GM18868 (cell line): ENCODE data around the gene WNT4.

Source experiments
- ATAC-seq: cut with Tn5 transposase; IDR thresholded peaks from one replicate; pipeline ENCODE4 v1.9.1; 2021; ENCODE audit warnings: mild to moderate bottlenecking, moderate library complexity; ENCODE audit not compliant: unreplicated experiment

WNT4 gene

DNA sequence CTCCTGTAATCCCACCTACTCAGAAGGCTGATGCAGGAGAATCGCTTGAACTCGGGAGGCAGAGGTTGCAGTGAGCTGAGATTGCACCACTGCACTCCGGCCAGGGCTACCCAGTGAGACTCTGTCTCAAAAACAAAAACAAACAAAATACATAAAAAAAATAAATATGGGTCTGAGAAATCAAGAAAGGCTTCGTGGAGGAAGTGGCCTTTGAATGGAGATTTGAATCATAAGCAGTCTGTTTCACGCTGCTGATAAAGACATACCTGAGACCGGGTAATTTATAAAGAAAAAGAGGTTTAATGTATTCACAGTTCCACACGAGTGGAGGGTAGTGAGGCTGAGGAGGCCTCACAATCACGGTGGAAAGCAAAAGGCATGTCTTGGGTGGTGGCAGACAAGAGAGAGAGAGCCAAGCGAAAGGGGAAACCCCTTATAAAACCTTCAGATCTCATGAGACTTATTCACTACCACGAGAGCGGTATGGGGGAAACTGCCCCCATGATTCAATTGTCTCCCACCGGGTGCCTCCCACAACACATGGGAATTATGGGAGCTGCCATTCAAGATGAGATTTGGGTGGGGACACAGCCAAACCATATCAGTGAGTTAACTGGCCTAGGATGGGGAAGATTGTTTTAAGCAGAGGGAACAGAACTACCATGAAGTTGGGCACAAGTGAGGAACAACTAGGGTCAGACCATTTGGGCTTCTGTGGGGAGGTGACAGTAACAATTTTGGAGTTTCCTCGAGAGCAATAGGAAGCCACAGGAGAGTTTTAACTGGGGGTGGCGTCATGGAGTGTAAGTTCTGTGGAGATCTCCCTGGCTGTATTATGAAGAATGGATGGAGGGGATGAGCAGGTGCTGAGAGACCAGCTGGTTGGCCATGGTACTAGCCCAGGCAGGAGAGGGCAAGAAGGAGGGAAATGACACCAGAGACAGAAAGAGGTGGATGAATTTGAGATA, 22.2 kb upstream of the WNT4 start:
- no peak for ATAC-seq

DNA sequence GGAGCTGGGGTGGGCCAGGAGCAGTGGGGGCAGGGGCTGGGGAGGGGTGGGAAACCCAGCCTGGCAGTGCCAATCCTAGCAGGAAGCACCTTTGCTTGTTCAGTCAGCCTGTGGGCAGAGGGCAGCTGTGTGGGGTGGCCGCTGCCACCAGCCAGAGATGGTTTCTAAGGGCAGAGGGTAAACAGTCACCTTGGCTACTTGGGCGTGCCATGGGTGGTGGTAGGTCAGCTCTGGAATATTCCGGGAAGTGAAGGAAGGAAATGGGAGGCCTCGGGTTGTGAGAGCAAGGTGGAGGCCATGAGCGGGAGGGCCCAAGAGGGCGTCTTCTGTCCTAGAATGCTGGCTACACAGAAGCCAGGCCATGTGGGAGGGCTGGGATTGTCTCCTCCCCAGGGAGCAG, 20.7 kb upstream of the WNT4 start:
- no peak for ATAC-seq

DNA sequence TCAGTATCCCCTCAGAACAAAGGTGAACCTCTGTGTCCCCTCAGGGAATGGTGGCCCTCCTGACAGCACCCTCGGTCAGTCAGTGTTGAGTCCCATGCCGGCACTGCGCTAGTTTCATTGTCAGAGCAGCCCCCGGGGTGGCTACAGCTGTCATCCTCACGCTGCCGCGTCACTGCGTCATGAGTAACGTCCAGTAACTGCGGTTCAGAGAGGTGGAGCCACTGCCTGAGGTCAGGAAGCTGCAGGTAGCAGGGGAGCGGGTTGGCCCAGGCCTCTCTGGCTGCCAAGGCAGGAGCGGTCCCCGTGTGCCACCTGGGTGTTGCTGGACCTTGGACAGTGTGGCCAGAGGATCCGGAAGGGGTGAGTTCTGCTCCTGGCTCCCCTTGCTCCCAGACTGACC, 20.2 kb upstream of the WNT4 start:
- no peak for ATAC-seq

DNA sequence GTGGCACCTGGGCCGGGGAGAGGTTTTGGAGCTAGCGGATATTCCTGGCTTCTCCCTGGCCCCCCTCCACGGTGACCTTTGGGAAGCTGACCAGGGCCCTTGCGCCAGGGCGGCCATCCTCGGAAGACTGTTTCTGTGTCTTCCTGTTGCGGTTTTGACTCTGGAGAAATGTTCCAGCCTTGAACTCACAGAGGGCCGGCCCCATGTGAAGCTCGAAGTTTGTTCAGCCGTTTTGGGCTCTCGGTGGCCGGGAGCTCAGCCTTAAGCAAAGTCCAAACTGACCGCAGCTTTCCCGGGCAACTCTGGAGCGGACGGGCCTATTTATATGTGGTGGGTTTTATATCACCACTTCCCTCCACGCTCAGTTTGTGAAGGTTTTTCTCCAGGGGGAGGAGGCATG, 17.0 kb upstream of the WNT4 start:
- no peak for ATAC-seq

DNA sequence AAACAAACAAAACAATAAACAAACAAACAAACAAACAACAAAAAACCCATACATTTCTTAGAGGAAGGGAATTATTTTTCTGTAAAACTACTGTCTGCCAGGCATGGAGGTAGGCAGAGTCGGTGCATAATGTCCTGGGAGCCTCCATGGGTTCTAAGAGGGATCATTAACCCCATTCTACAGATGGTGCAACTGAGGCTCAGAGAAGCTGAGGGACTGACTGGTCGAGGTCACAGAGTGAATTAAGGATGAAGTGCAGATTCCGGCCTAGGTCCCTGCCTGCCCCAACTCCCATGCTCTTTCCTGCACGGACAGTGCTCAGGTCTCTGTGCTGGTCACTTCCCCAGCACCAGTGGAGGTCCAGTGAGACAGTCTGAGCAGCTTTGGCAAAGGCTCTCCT, 15.8 kb upstream of the WNT4 start:
- ATAC-seq, result no peak

DNA sequence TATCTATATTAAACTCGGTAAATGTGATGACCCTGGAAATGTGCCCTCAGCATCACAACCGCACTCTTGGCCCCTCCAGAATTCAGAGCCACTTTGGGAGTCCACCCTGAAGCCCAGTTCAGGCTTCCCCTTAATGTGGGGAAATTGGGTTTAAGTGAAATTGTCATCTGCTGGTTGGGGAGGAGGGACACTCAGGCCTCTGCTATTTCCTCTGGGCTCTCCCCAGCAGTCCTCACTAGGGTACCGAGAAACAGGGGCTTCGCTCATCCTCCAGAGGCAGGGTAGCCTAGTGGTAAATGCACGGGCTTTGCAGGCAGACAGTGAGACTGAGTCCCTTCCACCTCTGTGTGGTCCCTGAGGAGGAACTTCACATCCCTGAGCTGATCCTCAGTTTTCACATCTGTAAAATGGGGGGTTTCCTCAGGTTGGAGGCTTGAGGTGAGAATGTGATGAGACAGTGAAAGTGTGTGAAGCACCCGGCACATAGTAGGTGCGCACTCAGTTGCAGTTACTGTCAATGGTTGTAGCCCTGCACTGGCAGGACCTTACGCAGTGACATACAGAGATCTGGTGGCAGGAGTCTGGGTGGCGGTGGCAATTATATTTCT, 14.6 kb upstream of the WNT4 start:
- no peak for ATAC-seq

DNA sequence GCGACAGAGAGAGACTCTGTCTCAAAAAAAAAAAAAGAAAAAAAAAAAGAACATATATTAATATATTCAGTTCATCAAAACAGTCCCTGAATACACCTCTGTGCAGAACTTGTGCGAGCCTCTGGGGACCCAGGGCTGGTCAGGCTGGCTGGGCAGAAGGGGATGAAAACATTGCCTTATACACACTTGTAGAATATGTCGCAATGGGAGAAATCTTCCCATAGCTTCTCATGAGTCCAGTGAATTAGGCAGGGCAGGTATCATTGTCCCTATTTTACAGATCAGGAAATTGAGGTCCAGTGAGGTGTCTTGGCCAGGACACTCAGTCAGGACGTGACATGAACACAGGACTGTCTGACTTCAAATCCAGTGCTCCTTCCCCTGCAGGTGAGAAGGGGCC, 12.6 kb upstream of the WNT4 start:
- no peak for ATAC-seq

DNA sequence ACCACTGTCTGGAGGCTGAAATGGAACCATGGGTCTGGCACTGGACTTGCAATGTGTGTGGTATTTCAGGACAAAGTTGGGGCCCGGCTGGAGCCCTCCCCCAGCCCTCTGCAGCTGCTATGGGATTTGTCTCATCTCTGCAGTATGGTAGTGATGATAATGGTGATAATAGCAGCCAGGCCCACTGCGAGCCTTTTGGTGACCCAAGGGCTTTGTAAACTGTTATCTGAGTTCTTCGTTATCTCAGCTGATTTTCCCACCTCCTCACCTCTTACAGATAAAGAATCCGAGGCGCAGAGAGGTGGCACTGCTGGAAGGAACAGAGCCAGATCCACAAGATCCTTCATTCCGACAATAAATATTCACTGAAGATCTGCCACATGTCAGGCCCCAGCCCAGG, 11.7 kb upstream of the WNT4 start:
- ATAC-seq, result no peak

DNA sequence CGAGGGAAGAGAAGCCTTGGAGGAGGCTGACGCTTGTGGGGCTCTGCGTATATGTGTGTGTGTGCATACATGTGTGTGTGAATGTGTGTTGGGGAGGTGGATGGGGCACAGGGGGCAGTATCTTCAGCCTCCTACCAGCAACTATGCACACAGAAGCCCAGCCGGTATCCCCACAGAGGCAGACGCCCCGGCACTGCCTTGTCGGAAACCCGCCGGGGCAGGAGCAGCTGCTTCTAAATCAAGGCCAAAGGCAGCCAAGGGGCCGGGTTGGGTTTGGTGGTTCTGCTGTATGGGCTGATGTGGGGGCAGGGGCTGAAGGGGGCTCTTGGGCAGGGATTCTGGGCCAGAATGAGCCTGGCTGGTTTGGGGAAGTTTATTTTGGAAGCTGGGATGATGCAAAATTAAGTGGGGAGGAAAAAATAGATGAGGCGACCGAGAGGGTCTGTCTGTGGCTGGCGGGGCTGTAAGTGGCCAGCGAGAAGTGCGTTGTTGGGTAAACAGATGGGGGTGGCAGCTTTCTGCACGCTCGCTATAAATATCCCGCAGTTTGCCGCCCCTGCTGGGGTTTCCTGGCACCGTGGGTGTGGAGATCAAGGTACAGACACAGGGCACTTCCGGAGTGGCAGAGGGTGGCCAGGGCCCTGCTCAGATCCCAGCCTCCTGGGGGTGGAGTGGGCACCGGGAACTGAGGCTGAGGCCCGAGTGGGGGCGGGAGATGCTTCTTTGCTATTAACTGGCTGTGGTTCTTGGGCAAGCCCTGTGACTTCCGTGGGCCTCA, 11.0 kb upstream of the WNT4 start:
- no peak for ATAC-seq

DNA sequence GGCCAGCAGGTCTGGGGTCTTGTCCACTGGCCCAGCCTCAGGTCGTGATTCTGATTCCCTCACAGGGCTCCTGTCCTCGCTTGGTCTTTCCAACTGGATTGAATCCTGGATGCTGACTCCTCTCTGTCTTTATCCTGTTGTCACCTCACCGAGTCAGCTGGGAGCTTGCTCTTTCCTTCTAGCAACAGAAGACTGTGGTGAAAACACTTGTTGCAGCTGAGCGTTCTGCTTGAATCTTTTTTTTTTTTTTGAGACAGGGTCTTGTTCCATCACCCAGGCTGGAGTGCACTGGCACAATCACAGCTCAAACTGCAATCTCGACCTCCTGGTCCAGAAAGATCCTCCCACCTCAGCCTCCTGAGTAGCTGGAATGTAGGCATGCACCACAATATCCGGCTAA, 8.0 kb upstream of the WNT4 start:
- ATAC-seq, result no peak

DNA sequence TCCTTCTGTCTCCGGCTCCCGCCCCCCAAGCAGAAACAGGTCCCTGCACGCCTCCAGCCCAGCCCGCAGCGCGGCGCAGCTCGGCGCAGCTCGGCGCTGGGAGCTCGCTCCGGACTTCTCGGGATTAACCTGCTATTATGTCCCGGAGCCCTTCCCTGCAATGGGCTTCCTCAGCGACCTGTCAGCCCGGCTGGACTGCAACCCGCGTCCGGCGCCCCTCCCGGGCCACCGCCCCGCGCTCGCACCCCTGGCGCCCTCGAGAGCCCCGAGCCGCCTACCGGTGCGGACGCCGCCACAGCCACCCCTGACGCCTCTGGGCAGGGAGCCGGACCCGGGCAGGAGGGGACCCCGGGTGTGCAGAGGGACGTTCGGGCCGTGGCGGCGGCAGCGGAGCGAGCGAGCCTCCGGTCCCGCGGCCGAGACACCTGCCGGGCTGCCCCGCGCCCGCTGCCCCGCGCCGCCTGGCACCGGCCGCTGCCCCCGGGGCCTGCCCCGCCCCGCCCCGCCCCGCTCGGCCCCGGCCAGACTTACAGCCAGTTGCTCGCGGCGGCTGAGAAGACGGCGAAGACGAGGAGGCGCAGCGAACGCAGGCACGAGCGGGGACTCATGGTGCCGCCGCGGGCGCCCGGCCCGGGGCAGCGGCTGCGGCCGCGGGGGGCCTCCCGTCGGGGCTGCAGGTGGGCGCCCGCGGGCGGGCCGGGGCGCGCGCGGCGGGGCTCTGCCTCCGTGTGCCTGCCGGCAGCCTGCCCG, 407 bp downstream of the WNT4 start:
- no peak for ATAC-seq

DNA sequence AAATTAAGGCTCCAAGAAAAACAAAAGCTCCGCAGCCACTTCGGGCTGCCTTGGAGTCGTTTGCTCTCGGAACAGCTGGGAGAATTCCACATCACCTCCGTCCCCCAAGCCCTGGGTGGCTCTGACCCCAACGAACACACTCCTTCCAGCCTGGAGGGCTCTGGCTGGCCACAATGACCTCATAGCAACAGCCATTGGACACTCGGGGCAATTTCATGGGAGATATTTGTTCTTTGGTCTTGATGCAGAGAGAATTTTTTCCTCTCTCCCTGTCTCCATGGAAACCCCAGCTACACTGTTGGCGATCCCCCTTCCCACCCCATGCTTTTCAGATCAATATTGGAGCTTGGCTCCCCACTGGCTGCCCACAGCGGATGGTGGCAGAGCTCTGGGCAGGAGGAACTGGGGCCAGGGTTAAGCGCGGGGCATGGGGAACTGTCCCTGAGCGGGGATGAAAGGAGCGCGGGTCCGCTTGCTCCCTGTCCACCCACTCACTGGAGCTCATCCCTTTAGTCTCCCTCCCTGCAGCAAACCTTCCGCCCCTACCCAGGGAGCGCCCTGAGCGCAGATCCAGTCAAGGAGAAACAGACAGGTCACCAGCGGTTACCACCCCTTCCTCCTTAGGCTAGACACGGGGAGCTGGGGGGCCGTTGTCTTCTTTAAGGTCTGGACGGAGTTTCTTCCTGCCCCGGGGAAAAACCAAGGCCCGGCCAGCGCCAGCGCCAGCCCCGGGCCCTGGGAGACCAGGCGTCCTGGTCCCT, 1.2 kb downstream of the WNT4 start:
- ATAC-seq, result no peak

DNA sequence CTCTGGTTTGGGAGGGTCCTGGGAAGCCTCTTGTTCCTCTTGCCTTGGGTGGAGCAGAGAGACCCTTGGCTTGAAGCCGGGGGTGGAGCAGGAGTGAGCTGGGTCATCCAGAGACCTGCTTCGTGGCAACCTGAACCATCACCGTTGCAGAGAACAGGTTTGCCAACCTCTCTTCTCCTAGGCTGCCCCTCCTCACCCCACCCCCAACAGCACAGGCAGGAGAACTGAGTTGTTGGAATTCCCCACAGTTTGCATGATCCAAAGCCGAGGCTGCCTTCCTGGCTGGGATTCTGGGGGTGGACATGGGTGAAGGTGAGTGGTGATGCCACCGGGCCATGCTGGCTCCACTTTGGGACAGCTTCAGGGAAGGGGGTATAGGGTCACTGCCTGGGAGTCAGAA, 2.2 kb downstream of the WNT4 start:
- no peak for ATAC-seq

DNA sequence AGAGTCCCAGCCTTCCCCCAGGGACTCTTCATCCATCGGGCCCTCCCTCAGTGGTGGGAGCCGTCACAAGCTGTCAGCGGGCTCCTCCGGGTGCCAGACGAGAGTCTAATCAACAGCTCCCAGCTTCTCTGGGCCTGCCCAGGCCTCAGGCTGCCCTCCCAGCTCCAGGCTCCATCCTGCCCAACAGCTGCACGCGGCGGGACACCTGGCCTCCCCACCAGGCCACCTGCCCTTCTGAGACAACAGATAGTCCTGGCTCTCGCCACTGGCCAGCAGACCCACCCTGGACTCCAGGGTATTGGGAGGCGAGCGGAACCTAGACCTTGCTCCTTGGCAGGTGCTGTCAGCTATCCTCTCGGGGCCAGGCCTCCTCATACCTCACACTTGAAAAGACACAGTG, 3.1 kb downstream of the WNT4 start:
- no peak for ATAC-seq

DNA sequence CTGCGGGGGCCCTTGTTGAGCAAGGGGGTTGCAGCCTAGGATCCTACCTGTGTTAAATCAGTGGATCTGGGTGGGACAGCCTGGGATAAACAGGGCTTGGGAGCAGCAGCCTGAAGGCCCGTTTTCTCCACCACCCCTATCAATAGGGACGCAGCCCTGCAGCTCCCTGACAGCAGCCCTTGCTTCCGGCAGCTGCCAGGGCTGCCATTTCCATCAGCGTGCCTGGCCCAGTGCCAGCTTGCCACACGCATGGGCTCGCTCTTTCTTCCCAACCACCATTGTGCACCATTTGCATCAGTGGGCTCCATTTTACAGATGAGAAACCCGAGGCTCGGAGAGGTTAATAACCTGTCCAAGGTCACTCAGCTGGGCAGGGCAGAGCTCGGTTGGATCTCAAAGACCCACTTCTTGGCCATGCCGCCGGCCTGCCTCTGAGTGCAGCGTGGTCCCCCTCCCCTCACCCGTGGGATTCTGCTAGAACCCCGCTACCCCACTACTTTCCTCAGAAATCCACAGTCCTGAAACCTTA, 3.8 kb downstream of the WNT4 start:
- no peak for ATAC-seq

DNA sequence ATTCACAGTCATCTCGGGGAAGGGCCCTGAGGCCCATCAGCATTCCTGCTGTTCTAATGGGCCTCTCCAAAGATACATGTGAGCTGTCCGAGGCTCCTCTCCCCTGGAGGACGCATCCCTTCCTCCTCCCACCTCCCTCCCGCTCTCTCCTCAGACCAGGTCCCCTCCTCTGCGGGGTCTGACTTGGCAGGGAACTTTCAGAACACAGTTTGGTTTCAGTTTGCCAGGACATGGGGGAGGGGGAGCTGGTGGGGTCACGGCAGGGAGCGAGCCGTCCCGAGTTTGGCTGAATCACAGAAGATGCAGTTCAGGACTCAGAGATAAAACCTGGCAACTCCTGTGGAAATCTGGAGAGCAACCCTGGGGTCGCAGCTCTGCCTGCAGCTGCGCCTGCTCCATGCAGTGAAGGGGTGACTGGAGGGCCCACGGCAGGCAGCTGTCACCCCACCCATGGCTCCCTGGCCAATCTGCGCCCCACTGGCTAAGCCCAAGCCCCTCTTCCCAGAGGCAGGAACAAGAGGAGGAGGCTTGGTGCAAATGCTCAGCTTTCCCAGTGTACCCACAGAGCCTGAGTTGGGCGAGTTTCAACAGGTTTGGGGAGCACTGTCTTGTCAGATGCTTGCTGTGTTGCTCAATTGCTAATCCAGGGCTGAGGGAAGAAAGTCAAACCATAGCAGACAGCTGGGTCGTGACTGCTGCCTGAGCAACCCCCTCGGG, 5.7 kb downstream of the WNT4 start:
- no peak for ATAC-seq

DNA sequence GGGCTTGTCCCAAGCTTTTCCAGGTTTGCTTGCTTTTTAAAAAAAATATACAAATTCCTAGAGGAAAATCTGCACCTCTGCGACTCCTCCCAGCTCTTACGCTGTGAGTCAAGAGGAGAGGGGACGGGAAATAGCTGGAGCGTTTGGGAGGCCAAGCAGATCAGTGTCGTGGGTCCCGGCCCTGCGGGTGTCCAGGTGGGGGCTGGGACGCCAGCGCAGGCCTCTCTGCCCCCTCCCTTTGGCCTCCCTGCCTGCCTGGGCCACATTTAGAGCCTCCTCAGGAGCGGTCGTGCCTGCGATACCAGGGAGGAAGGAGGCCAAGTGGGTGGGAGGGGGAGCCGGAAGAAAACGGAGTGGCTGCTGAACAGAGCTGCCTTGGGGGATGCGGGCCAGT, 9.0 kb downstream of the WNT4 start:
- ATAC-seq, result no peak

DNA sequence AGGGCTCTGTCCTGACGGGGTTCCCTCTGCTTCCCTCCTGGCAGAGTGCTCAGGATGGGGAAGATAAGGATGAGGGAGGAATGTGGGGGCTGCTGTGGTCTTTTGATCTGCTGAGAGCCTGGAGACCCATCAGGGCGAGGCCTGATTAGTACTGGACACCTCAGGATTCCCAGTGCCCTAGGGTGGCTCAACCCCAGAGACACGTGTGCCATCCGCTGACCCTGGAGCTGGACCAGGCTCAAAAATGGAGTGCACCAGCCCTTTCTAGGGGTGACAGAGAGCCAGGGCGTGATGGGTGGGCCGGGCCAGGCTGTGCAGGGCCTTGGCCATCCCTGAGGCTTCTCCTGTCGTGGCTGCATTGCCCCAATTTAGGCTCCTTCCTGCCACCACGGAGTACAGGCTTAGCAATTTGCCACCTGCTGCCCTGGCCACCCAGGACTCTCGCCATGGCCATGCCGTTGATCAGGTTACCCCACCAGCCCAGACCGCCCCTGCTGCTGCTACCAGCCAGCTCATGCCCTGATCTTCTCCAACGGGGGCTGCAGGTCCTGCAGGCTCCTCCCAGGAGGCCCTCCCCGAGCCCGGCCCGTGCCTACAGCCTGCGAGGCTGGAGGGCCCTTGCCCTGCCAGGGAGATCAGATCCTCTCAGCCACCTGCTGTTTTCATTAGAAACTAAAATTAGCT, 9.5 kb downstream of the WNT4 start:
- ATAC-seq, result no peak
